Mesendoderm (in vitro differentiated cells): ENCODE data around the gene ANKRD27.
"Not testable (repeated sequence)": the region's sequence is repeated elsewhere in the genome, so short reads cannot be mapped to it uniquely, and the experiment has no call there.

Experiments
- DNase-seq: peaks from one replicate; pipeline ENCODE4 v3.0.0; 2013
- H2AK5ac ChIP-seq: 2 replicates; pipeline ENCODE4 v1.6.1; 2013; ENCODE audit warnings: low read length, inconsistent platforms
- H2BK120ac ChIP-seq: 2 replicates; pipeline ENCODE4 v1.6.1; 2013; ENCODE audit warnings: low read depth, mild to moderate bottlenecking, low read length, moderate library complexity, mixed read lengths
- H2BK15ac ChIP-seq: replicated peaks from 2 replicates; pipeline ENCODE4 v1.6.1; 2013; ENCODE audit warnings: low read depth, mild to moderate bottlenecking, moderate library complexity
- H2BK5ac ChIP-seq: 2 replicates; pipeline ENCODE4 v1.6.1; 2013; ENCODE audit warnings: low read length, inconsistent platforms
- H3K18ac ChIP-seq: 2 replicates; pipeline ENCODE4 v1.6.1; 2013; ENCODE audit warnings: mild to moderate bottlenecking, low read length, mixed read lengths
- H3K23ac ChIP-seq: one replicate; pipeline ENCODE4 v1.6.1; 2013; ENCODE audit warnings: low read length
- H3K27ac ChIP-seq: 2 replicates; pipeline ENCODE4 v1.5.1; 2013; ENCODE audit warnings: low read depth, mild to moderate bottlenecking, inconsistent platforms, low read length, moderate library complexity
- H3K27me3 ChIP-seq: 2 replicates; pipeline ENCODE4 v1.6.1; 2013; ENCODE audit warnings: low read length, control low read depth, mild to moderate bottlenecking, inconsistent platforms; ENCODE audit not compliant: insufficient read depth, poor library complexity
- H3K36me3 ChIP-seq: 2 replicates; pipeline ENCODE4 v1.6.1; 2013; ENCODE audit warnings: low read length, inconsistent platforms; ENCODE audit not compliant: control insufficient read depth, insufficient read depth
- H3K4ac ChIP-seq: one replicate; pipeline ENCODE4 v1.6.1; 2013; ENCODE audit warnings: low read depth, mild to moderate bottlenecking, low read length, moderate library complexity
- H3K4me1 ChIP-seq: 2 replicates; pipeline ENCODE4 v1.6.1; 2013; ENCODE audit warnings: low read depth, low read length, inconsistent platforms; ENCODE audit not compliant: control insufficient read depth
- H3K4me2 ChIP-seq: 2 replicates; pipeline ENCODE4 v1.6.1; 2013; ENCODE audit warnings: low read length
- H3K4me3 ChIP-seq: 2 replicates; pipeline ENCODE4 v1.5.1; 2013; ENCODE audit warnings: mild to moderate bottlenecking, low read length
- H3K56ac ChIP-seq: one replicate; pipeline ENCODE4 v1.6.1; 2013; ENCODE audit warnings: low read length
- H3K79me1 ChIP-seq: 2 replicates; pipeline ENCODE4 v1.6.1; 2013; ENCODE audit warnings: low read length, inconsistent platforms
- H3K79me2 ChIP-seq: 2 replicates; pipeline ENCODE4 v1.6.1; 2013; ENCODE audit warnings: mild to moderate bottlenecking, low read length; ENCODE audit not compliant: control insufficient read depth, insufficient read depth
- H3K9ac ChIP-seq: 2 replicates; pipeline ENCODE4 v1.6.1; 2013; ENCODE audit warnings: low read length, inconsistent platforms
- H4K5ac ChIP-seq: one replicate; pipeline ENCODE4 v1.6.1; 2013; ENCODE audit warnings: low read length
- H4K8ac ChIP-seq: one replicate; pipeline ENCODE4 v1.6.1; 2013; ENCODE audit warnings: low read depth, mild to moderate bottlenecking, control low read depth, low read length, moderate library complexity
- WGBS: extraction: QIAGEN DNeasy Blood & Tissue Kit; methylation state at CpG from one replicate; pipeline ENCODE4 v1.1.7; 2013; ENCODE audit warnings: low lambda C conversion rate, missing lambda C conversion rate; ENCODE audit not compliant: insufficient coverage; ENCODE audit errors: extremely low coverage; 5-methylcytosine and 5-hydroxymethylcytosine counted together

Gene ANKRD27

DNA sequence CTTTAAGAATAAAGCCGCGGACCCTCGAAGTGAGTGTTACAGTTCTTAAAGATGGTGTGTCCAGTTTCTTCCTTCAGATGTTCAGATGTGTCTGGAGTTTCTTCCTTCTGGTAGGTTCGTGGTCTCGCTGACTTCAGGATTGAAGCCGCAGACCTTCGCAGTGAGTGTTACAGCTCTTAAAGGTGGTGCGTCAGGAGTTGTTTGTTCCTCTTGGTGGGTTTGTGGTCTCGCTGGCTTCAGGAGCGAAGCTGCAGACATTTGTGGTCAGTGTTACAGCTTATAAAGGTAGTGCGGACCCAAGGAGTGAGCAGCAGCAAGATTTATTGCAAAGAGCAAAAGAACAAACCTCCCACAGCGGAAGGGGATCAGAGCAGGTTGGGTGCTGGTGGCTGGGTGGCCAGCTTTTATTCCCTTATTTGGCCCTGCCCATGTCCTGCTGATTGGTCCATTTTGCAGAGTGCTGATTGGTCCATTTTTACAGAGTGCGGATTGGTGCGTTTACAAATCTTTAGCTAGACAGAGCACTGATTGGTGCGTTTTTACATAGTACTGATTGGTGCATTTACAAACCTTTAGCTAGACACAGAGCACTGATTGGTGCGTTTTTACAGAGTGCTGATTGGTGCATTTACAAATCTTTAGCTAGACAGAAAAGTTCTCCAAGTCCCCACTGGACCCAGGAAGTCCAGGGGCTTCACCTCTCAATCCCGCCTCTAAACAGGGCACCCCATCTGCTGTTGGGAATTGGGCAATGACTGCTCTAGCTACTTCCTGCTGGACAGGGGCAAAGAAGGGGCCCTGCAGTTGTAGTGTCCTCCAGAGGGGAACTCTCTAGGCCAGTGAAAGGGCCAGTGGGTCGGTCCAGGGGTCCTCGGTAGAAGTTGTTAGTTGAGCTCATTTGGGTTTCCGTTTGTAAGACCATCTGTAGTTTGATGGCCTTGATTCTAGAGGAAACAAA lies 18.4 kb upstream of the ANKRD27 start:
- H3K9ac ChIP-seq, H3K56ac ChIP-seq, H4K5ac ChIP-seq, H3K4me3 ChIP-seq, H3K18ac ChIP-seq, H2BK15ac ChIP-seq, H3K23ac ChIP-seq, H2BK120ac ChIP-seq, H3K4me1 ChIP-seq, H3K4ac ChIP-seq, H3K36me3 ChIP-seq, H3K79me2 ChIP-seq, H3K79me1 ChIP-seq, H4K8ac ChIP-seq, H2BK5ac ChIP-seq, H3K27ac ChIP-seq, H3K27me3 ChIP-seq, H2AK5ac ChIP-seq, H3K4me2 ChIP-seq: not testable (repeated sequence)
- WGBS: no CpG with 5 or more reads among the region's 20 CpGs
- DNase-seq: peak; percentile 24

- DNase-seq: no peak
- H3K9ac ChIP-seq: peak overlapping the region; percentile 83
- H3K27me3 ChIP-seq: no peaks in the 10 kb centered on the region
- H3K79me1 ChIP-seq: no peaks in the 10 kb centered on the region
- WGBS: no CpG with 5 or more reads among the region's 7 CpGs
- H2AK5ac ChIP-seq: no peak overlapping the region
- peak overlapping the region; percentile 47 for H3K18ac ChIP-seq
- H3K4me3 ChIP-seq: no peak overlapping the region
- H3K4me2 ChIP-seq: peak overlapping the region; percentile 75
- no peak overlapping the region for H2BK15ac ChIP-seq
- no peak overlapping the region for H3K23ac ChIP-seq
- no peak overlapping the region for H3K4ac ChIP-seq
- peak overlapping the region; percentile 84 for H3K56ac ChIP-seq
- H3K36me3 ChIP-seq: no peaks in the 10 kb centered on the region
- no peak overlapping the region for H4K8ac ChIP-seq
- H3K4me1 ChIP-seq: peaks cover 2% of the 10 kb centered on the region
- no peak overlapping the region for H2BK120ac ChIP-seq
- no peak overlapping the region for H2BK5ac ChIP-seq
- H3K79me2 ChIP-seq: no peaks in the 10 kb centered on the region
- H3K27ac ChIP-seq: no peak overlapping the region
- no peak overlapping the region for H4K5ac ChIP-seq
Observed at GRCh38 chr19:32692727-32693061, 17.7 kb upstream of the ANKRD27 start.

GRCh38 chr19:32691952-32692726 lies 17.2 kb upstream of the ANKRD27 start:
- peak overlapping the region; percentile 84 for H3K56ac ChIP-seq
- no peak overlapping the region for H2BK5ac ChIP-seq
- no peak overlapping the region for H2AK5ac ChIP-seq
- WGBS: no CpG with 5 or more reads among the region's 93 CpGs
- H3K79me2 ChIP-seq: no peaks in the 10 kb centered on the region
- H2BK120ac ChIP-seq: no peak overlapping the region
- no peak overlapping the region for H2BK15ac ChIP-seq
- peak overlapping the region; percentile 47 for H3K18ac ChIP-seq
- H3K4me1 ChIP-seq: peaks cover 2% of the 10 kb centered on the region
- peak overlapping the region; percentile 33 for H3K4me3 ChIP-seq
- H4K8ac ChIP-seq: no peak overlapping the region
- no peaks in the 10 kb centered on the region for H3K36me3 ChIP-seq
- H3K27ac ChIP-seq: no peak overlapping the region
- peak overlapping the region; percentile 75 for H3K4me2 ChIP-seq
- peak overlapping the region; percentile 24 for H3K23ac ChIP-seq
- peak overlapping the region; percentile 44 for H3K4ac ChIP-seq
- no peak overlapping the region for H4K5ac ChIP-seq
- peak; percentile 70 for DNase-seq
- H3K79me1 ChIP-seq: no peaks in the 10 kb centered on the region
- H3K27me3 ChIP-seq: no peaks in the 10 kb centered on the region
- peak overlapping the region; percentile 83 for H3K9ac ChIP-seq

DNA sequence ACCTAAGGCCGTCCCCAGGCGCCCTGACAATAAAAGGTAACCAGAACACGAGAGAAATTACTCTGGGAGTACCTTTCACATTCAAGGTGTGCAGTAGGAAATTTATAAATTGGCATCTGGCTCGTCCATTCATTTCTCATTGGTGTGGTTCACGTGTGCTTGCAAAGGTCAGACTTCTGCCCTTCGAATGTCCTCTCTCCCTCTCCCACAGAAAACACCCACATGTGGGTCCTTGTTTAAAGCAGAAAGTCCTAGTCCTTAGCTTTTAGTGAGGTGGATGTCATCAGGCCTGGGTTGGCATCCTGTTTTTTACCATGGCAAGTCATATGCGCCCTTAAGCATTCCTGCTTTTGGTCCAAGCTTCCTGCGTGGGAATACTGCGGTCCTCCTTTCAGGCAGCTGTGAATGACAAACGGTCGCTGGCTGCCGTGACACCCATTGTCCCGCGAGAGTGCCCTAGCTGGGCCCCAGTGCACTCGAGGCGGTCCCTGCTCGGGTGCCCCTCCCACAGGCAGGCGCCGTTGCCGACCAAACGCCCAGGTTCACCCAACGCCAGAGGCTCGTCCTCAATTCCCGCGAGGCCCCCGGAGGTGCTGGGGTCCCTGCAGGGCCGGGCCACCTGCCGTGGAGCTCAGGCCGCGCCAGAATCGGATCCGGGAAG lies 16.4 kb upstream of the ANKRD27 start, which contains the start of gene NUDT19:
TSS of gene NUDT19 (plus strand) at position 531 of the 661 bp plus-strand sequence. CDS start 140 bp downstream, outside the sequence.
- Histone ChIP-seq H3K4ac (peak within 1 kb of the TSS; percentile 44), H3K9ac (peak within 1 kb of the TSS; percentile 83), H3K4me2 (peak within 1 kb of the TSS; percentile 75), H2BK120ac (no peak within 1 kb of the TSS), H3K23ac (peak within 1 kb of the TSS; percentile 24), H3K79me1 (no peaks in the 10 kb centered on the region), H3K4me1 (peaks cover 2% of the 10 kb centered on the region), H4K5ac (no peak within 1 kb of the TSS), H3K4me3 (peak within 1 kb of the TSS; percentile 33), H4K8ac (no peak within 1 kb of the TSS), H2AK5ac (no peak within 1 kb of the TSS), H3K36me3 (no peaks in the 10 kb centered on the region), H3K27ac (no peak within 1 kb of the TSS), H3K27me3 (no peaks in the 10 kb centered on the region), H3K56ac (peak within 1 kb of the TSS; percentile 84), H2BK15ac (no peak within 1 kb of the TSS), H2BK5ac (no peak within 1 kb of the TSS), H3K79me2 (no peaks in the 10 kb centered on the region), H3K18ac (peak within 1 kb of the TSS; percentile 47)
- no CpG with 5 or more reads among the region's 32 CpGs for WGBS
- DNase-seq: no peak

DNA sequence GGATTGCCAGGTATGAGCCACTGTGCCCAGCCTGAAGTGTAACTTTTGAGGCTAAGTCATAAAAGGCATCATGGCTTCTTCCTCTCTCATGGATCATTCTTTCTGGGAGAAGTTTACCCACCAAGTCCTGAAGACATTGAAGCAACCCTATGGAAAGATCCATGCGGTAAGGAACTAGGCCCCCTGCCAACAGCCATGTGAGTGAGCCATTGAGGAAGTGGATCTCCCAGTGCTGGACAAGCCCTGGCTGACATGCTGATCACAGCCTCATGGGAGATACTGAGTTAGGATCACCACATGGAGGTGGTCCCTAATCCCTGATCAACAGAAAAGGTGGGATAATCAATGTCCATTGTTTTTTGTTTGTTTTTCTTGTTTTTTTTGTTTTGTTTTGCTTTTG lies 13.3 kb upstream of the ANKRD27 start:
- Histone ChIP-seq H3K18ac (no peak overlapping the region), H2BK5ac (no peak overlapping the region)
- no CpG with 5 or more reads among the region's 1 CpG for WGBS

More for the DNA sequence above, 13.3 kb upstream of the ANKRD27 start:
- H3K56ac ChIP-seq: no peak overlapping the region
- H4K5ac ChIP-seq: no peak overlapping the region
- no peak overlapping the region for H3K4me2 ChIP-seq
- no peak overlapping the region for H3K27ac ChIP-seq
- no peak overlapping the region for H3K23ac ChIP-seq
- H3K9ac ChIP-seq: no peak overlapping the region
- no peaks in the 10 kb centered on the region for H3K27me3 ChIP-seq
- no peak for DNase-seq
- peaks cover 2% of the 10 kb centered on the region for H3K4me1 ChIP-seq
- no peak overlapping the region for H2BK120ac ChIP-seq
- H3K4ac ChIP-seq: no peak overlapping the region
- no peaks in the 10 kb centered on the region for H3K79me1 ChIP-seq
- H3K36me3 ChIP-seq: no peaks in the 10 kb centered on the region
- H4K8ac ChIP-seq: no peak overlapping the region
- H2BK15ac ChIP-seq: no peak overlapping the region
- H3K79me2 ChIP-seq: no peaks in the 10 kb centered on the region
- no peak overlapping the region for H3K4me3 ChIP-seq
- H2AK5ac ChIP-seq: no peak overlapping the region
